Measurements from ENCODE around the gene FUT9. TPM values are rescaled to one million over a fixed set of nuclear protein-coding genes. Genes with fewer than 3 reads are reported as not detected.

The FUT9 gene
- total and polyA plus RNA-seq, 8 donors = 0.23 to 0.69 (median 0.40) TPM; not detected in 2

- Histone ChIP-seq H3K4me1 (no peaks in the 10 kb centered on the region), H3K27me3 (no peaks in the 10 kb centered on the region), H3K9me3 (no peaks in the 10 kb centered on the region), H3K36me3 (no peaks in the 10 kb centered on the region), H3K4me3 (no peak overlapping the region), H3K27ac (no peak overlapping the region)
- DNase-seq = no peak
- intact Hi-C loops (cut with DNase I) = no loop called here
- TF ChIP-seq, protein P1, sequence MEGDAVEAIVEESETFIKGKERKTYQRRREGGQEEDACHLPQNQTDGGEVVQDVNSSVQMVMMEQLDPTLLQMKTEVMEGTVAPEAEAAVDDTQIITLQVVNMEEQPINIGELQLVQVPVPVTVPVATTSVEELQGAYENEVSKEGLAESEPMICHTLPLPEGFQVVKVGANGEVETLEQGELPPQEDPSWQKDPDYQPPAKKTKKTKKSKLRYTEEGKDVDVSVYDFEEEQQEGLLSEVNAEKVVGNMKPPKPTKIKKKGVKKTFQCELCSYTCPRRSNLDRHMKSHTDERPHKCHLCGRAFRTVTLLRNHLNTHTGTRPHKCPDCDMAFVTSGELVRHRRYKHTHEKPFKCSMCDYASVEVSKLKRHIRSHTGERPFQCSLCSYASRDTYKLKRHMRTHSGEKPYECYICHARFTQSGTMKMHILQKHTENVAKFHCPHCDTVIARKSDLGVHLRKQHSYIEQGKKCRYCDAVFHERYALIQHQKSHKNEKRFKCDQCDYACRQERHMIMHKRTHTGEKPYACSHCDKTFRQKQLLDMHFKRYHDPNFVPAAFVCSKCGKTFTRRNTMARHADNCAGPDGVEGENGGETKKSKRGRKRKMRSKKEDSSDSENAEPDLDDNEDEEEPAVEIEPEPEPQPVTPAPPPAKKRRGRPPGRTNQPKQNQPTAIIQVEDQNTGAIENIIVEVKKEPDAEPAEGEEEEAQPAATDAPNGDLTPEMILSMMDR (IDR thresholded peaks at IDR 0.05) = no peak
- ATAC-seq = no peak
These were observed 122.6 kb downstream of the FUT9 start for GRCh38 chr6:96138406-96138805.

GRCh38 chr6:96142142-96142541 is 126.4 kb downstream of the FUT9 start:
- intact Hi-C loops (cut with DNase I) = no loop called here
- Histone ChIP-seq H3K9me3 (no peaks in the 10 kb centered on the region), H3K27ac (no peak overlapping the region), H3K4me1 (no peaks in the 10 kb centered on the region), H3K36me3 (no peaks in the 10 kb centered on the region), H3K27me3 (no peaks in the 10 kb centered on the region), H3K4me3 (no peak overlapping the region)
- DNase-seq = no peak
- TF ChIP-seq, protein P1 (IDR thresholded peaks at IDR 0.05) = no peak
- no peak for ATAC-seq

DNA sequence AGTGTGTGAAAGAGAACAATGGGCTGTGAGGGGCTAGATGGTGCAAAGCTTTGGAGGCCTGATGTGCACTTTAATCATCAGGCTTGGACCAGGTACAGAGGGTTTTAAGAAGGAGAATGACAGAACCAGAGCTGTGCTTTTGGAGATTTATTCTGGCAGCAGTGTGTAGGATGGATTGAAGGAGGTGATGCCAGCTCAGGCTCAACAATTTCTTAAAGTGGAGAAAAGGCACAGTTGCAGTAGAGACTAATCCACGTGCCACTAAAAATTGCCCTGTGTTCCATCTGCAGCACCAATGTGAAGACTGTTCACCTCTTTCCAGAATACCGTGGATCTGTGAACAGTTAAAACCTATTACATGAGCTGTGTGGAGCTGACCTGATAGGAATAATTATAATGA is 134.7 kb downstream of the FUT9 start:
- Histone ChIP-seq H3K4me3 (no peak overlapping the region), H3K4me1 (no peaks in the 10 kb centered on the region), H3K36me3 (no peaks in the 10 kb centered on the region), H3K9me3 (no peaks in the 10 kb centered on the region), H3K27me3 (no peaks in the 10 kb centered on the region), H3K27ac (no peak overlapping the region)
- no peak for DNase-seq
- TF ChIP-seq, protein P1 (IDR thresholded peaks at IDR 0.05) = no peak
- no peak for ATAC-seq
- intact Hi-C loops (cut with DNase I) = no loop called here

- intact Hi-C loops (cut with DNase I) = no loop called here
- TF ChIP-seq, protein P1 (IDR thresholded peaks at IDR 0.05) = no peak
- no peak overlapping the region for H3K4me3 ChIP-seq
- no peaks in the 10 kb centered on the region for H3K27me3 ChIP-seq
- no peaks in the 10 kb centered on the region for H3K4me1 ChIP-seq
- ATAC-seq (no peak), DNase-seq (no peak)
- H3K27ac ChIP-seq = no peak overlapping the region
- no peaks in the 10 kb centered on the region for H3K36me3 ChIP-seq
- no peaks in the 10 kb centered on the region for H3K9me3 ChIP-seq
These were observed 135.9 kb downstream of the FUT9 start for GRCh38 chr6:96151707-96152106.

- TF ChIP-seq, protein P1 (IDR thresholded peaks at IDR 0.05) = no peak
- no peaks in the 10 kb centered on the region for H3K36me3 ChIP-seq
- intact Hi-C loops (cut with DNase I) = no loop called here
- no peaks in the 10 kb centered on the region for H3K4me1 ChIP-seq
- H3K9me3 ChIP-seq = no peaks in the 10 kb centered on the region
- no peak overlapping the region for H3K4me3 ChIP-seq
- no peak overlapping the region for H3K27ac ChIP-seq
- no peak for DNase-seq
- no peaks in the 10 kb centered on the region for H3K27me3 ChIP-seq
- no peak for ATAC-seq
These were observed 136.4 kb downstream of the FUT9 start for GRCh38 chr6:96152114-96152708.
